ENCODE measurements around the gene CACNG3.
"Not testable (repeated sequence)": the region's sequence is repeated elsewhere in the genome, so short reads cannot be mapped to it uniquely, and the experiment has no call there.

- not testable (repeated sequence) for TF ChIP-seq MYC (IDR thresholded peaks at IDR 0.05; ENCODE audit: low read depth, low read length); CTCF (IDR thresholded peaks at IDR 0.05; ENCODE audit: extremely low read depth in 1 of 2, insufficient read depth in 1 of 2, low read depth in 1 of 2, low read length in 2 of 2); POLR2AphosphoS5 (IDR thresholded peaks at IDR 0.05; ENCODE audit: insufficient read depth, low read depth, low read length); JUN (IDR thresholded peaks at IDR 0.05; ENCODE audit: borderline replicate concordance, insufficient read depth, insufficient read length, low read depth); POLR2A (IDR thresholded peaks at IDR 0.05; ENCODE audit: low read depth, low read length); FOS (IDR thresholded peaks at IDR 0.05; ENCODE audit: borderline replicate concordance, insufficient read depth, low read length)
Measured at GRCh38 chr16:24343829-24344228, 87.7 kb downstream of the CACNG3 start.
